ENCODE results near the gene ARSI.

Gene ARSI

GRCh38 chr5:150326707-150327106 is 24.0 kb upstream of the ARSI start:
- DNase-seq (ENCODE audit: low read depth) = no peak

- DNase-seq (ENCODE audit: low read depth) = no peak
Observed at GRCh38 chr5:150325426-150325825, 22.7 kb upstream of the ARSI start.

- DNase-seq (ENCODE audit: low read depth) = no peak
Observed at GRCh38 chr5:150323819-150324218, 21.1 kb upstream of the ARSI start.

GRCh38 chr5:150323092-150323491 is 20.4 kb upstream of the ARSI start:
- DNase-seq (ENCODE audit: low read depth) = peak; percentile 70

- no peak for DNase-seq (ENCODE audit: low read depth)
Observed at GRCh38 chr5:150322202-150322601, 19.5 kb upstream of the ARSI start.

DNA sequence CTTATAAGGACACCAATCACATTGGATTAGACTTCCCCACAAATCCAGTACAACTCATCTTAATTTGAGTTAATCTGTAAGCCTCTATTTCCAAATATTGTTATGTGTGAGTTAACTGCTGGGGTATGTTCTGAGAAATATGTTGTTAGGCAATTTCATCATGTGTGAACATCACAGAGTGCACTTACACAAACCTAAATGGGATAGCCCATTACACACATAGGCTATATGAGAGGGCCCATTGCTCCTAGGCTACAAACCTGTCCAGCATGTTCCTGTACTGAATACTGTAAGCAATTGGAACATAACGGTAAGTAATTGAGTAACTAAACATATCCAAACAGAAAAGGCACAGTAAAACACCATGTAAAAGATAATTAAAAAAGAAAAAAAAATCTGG is 19.1 kb upstream of the ARSI start:
- peak; percentile 38 for DNase-seq (ENCODE audit: low read depth)

- no peak for DNase-seq (ENCODE audit: low read depth)
Observed at GRCh38 chr5:150321211-150321610, 18.5 kb upstream of the ARSI start.

- DNase-seq (ENCODE audit: low read depth) = peak; percentile 83
Observed at GRCh38 chr5:150320044-150320613, 17.4 kb upstream of the ARSI start.

- DNase-seq (ENCODE audit: low read depth) = no peak
Observed at GRCh38 chr5:150319484-150319790, 16.7 kb upstream of the ARSI start.

- no peak for DNase-seq (ENCODE audit: low read depth)
Observed at GRCh38 chr5:150318613-150319483, 16.1 kb upstream of the ARSI start.

DNA sequence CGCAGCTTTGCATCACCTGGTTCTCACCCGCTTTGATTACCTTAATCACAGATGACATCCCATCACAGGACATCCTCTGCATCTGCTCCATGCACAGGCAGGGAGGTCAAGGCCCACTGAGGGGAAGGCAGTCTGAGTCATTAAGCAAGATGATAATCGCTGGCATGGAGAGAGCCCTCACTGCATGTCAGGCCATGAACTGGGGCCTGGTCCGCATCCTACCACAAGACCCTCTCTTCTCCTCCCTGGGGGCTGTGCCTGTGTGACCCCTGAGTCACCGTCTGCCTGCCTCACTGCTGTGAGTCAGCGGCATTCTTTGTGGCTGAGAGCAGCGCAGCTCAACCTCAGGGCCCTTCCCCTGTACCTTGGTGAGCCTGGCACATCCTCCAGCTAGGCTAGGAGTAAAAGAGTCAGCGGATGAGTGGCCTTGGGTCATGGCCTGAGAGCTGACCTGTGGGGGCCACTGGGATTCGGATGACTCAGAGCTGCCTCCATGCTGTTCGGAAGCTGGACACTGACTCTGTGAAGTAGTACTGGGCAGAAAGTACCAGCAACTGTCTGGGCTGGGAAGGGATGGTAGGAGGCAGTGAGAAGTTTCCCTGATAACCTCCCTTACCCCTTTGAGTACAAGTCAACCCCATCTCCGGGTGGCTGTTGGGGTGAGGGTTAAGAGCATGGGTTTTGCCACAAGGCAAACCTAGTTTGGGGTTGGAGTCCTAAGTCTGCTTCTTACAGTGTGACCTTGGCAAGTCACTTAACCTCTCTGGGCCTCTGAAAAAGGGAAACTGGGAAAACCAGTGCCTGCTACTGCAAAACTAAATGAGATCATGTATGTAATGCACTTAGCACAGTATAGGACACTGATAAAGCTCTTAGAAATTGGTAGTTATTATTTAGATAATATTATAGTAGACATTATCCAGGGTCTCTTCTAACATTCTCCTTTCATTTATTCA is 14.6 kb upstream of the ARSI start:
- DNase-seq (ENCODE audit: low read depth) = peak; percentile 65

GRCh38 chr5:150316320-150316719 is 13.6 kb upstream of the ARSI start:
- DNase-seq (ENCODE audit: low read depth) = no peak

GRCh38 chr5:150315245-150315644 is 12.5 kb upstream of the ARSI start:
- DNase-seq (ENCODE audit: low read depth) = no peak

DNA sequence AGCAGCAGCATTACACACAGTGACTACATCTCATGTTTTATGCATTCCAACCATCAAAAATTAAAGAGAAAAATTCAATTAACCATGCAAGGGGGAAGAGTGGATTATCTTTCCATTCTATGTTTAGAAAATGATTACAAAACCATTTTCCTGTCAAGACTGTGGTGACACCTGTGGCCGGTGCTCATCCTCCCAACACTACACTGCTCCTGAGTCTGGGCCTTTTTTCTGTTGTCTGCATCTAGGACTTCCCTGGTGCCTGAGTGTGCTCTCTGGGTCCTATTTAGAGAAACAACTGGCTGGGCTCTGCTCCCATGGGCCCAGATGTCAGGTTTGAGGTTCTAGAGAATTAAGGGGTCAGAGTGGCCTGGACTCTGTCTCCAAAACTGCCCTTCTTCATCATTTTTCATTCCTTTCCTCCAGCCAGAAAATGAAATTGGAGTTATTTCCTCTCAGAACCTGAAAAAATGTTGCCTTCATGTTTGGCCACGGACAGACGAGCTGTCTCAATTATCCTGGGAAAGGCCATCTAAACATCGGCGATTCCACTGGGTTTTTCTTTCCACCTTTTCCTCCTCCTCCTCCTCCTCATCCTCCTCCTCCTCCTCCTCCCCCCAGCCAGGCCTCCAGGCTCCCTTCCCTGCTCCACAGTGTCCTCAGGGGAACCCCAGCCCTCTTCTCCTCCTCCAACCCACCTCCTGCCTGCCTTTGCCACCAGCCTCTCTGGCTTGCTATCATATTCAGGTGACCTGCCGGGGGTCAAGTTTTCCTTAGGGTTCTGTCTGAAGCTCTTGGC is 11.4 kb upstream of the ARSI start:
- DNase-seq (ENCODE audit: low read depth) = no peak

- DNase-seq (ENCODE audit: low read depth) = no peak
Observed at GRCh38 chr5:150313501-150313900, 10.8 kb upstream of the ARSI start.

DNA sequence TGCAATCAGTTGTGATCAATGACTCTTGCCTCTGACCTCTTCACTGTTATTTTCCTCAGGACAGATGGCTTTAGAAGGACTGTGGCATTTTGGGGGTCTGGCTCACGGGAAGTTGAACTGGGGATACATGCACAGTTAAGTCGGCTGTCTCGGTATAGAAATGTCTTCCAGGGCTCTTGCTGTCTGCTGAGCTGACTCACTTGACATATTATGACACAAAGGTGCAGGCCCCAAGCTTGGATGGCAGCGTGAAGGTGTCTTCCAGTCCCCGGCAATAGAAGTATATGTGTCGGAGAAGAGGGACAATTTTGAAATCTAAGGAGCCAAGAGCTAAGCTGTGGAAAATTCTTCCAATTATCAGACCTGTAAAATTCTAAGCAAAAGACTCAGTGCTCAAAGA is 9.8 kb upstream of the ARSI start:
- no peak for DNase-seq (ENCODE audit: low read depth)

DNA sequence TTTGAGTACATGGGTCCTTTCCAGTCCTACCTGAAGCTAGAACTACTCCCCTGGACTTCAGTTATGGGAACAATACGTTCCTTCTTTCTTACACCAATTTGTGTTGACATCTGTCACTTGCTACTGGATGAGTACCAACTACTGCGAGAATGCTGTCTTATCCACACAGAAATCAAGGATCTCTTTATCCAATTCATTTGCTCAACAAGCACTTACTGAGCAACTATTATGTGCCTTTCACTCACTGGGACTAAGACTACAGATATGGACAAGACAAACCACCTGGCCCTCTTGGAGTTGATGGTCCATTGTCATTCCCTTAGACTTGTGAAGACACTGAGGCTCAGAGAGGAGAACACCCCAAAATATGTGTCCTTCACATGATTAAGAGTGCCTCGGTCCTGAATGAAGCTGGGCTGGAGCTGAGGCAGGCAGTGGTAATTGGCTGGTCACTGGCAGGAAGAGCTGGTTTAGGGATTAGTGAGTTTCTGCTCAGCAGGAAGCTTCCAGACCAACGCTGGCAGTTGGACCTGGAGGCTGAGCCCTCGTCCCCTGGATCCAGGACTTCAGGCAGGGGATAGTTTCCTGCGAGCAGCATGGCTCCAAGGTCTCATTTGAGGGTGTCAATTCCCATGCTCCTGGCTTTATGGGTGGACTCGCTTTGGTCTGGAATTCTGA is 8.4 kb upstream of the ARSI start:
- DNase-seq (ENCODE audit: low read depth) = no peak

DNA sequence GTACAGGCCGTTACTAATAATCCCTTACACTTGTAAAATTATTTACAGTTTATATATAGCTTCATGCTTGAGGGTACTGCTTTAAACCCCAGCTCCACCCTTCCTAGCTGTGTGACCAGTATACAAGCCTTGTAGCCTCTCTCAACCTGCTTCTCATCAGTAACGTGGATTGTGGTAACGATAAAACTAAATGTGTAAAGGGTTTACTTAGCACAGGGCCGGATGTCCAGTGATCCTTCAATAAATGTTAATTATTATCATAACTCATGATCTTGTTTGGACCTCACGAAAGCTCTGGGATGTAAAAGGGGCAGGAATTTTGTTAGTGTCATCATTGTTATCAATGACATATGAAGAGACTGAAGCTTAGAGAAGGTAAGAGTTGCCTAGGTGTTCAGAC is 7.5 kb upstream of the ARSI start:
- no peak for DNase-seq (ENCODE audit: low read depth)

DNA sequence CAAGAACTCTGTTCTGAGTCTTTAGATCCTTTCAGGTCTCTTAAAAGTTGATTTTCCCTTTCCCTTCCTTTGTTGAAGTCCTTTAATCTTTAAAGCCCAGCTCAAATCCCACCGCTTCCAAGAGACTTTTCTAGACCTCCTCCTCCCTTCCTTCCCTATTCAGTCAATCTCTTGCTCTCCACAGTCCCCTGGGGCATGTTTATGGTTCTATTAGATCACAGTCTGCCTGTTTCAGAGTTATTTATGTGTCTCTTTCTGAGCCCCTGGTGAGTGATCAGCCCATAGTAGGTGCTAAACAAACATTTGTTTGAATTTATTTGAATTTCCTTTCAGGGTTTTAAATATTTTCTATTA is 7.2 kb upstream of the ARSI start:
- no peak for DNase-seq (ENCODE audit: low read depth)

GRCh38 chr5:150309101-150309885 is 6.6 kb upstream of the ARSI start:
- DNase-seq (ENCODE audit: low read depth) = no peak

Measured in fibroblast of gingiva (primary cell).